Stomach (tissue), 19 donors: ENCODE measurements around the gene CCDC28B. TPM values are rescaled to one million over a fixed set of nuclear protein-coding genes. Genes with fewer than 3 reads are reported as not detected.
A peak's percentile ranks its signal among the peaks of the same experiment; 100 is the strongest.

Experiments
- DNase-seq, 2 donors: peaks; one replicate each; pipeline versions ENCODE4 v3.0.0 to v3.0.0-alpha.2; 2013 to 2019
- H3K27ac ChIP-seq, 5 donors: fragments of 200-600 bp in 4 of 5; sonication (generic) in 4 of 5; one replicate each; pipeline ENCODE4 v1.5.1; 2013 to 2019; ENCODE audit warnings: mild to moderate bottlenecking in 1 of 5, moderate library complexity in 1 of 5
- H3K27me3 ChIP-seq, 3 donors: fragments of 200-600 bp; sonication (generic); one replicate each; pipeline ENCODE4 v1.5.1; 2017 to 2019; ENCODE audit warnings: mixed run types in 1 of 3
- H3K36me3 ChIP-seq, 4 donors: fragments of 200-600 bp; sonication (generic); 1 replicate in 3 of 4; 2 replicates in 1 of 4; pipeline ENCODE4 v1.5.1; 2016 to 2019
- H3K4me1 ChIP-seq, 4 donors: fragments of 200-600 bp; sonication (generic); one replicate each; pipeline ENCODE4 v1.5.1; 2016 to 2019
- H3K4me3 ChIP-seq, 4 donors: fragments of 200-600 bp; sonication (generic) in 3 of 4; one replicate each; pipeline ENCODE4 v1.5.1; 2016 to 2019; ENCODE audit warnings: mild to moderate bottlenecking in 1 of 4
- H3K9me3 ChIP-seq, 4 donors: fragments of 200-600 bp; sonication (generic); one replicate each; pipeline ENCODE4 v1.5.1; 2016 to 2019
- CTCF ChIP-seq, 7 experiments: fragments of 450-650 bp in 4 of 7; fragments of 200-600 bp in 3 of 7; sonication (generic) in 3 of 7; IDR thresholded peaks; one replicate each; pipeline ENCODE4 v1.5.1; 2016 to 2019; ENCODE audit warnings: antibody characterized with exemption in 7 of 7, control low read depth in 2 of 7, mild to moderate bottlenecking in 1 of 7
- EP300 ChIP-seq: sonication (generic); formaldehyde crosslinking; IDR thresholded peaks from one replicate; pipeline ENCODE4 v1.6.1; 2017; ENCODE audit warnings: antibody characterized with exemption
- POLR2A ChIP-seq, 4 donors: fragments of 450-650 bp; IDR thresholded peaks; one replicate each; pipeline ENCODE4 v1.6.1; 2016; ENCODE audit warnings: antibody characterized with exemption in 4 of 4, control low read depth in 2 of 4, mild to moderate bottlenecking in 1 of 4, moderate library complexity in 1 of 4
- POLR2AphosphoS5 ChIP-seq, 3 donors: sonication (generic); formaldehyde crosslinking; IDR thresholded peaks; one replicate each; pipeline ENCODE4 v1.6.1; 2016; ENCODE audit warnings: antibody characterized with exemption in 3 of 3
- WGBS, 5 donors: extraction: QIAGEN DNeasy Blood & Tissue Kit in 3 of 5; methylation state at CpG; one replicate each; pipeline versions ENCODE4 v1.1.5 to v1.1.7; 2013 to 2018; 5-methylcytosine and 5-hydroxymethylcytosine counted together
- intact Hi-C: fragments of 100-400 bp; cut with DNase I; formaldehyde crosslinking; loops from one replicate; pipeline ENCODE4 v1.15.1; 2023; ENCODE audit warnings: low total_unique reads
- long read RNA-seq, 10 donors: transcript quantifications; one replicate each; lab custom pipeline, GENCODE V29; 2026
- polyA plus RNA-seq, 3 donors: library from polyadenylated mRNA; stranded (reverse); fragments of 200-250 nt; gene quantifications; one replicate each; pipeline ENCODE4 v1.2.3, GENCODE V29; 2013
- total RNA-seq, 5 donors: library from RNA; depleted of rRNA; stranded (reverse); fragments of >200 nt; gene quantifications; one replicate each; pipeline versions ENCODE4 v1.1.0 to v1.2.3, GENCODE V29; 2014 to 2016
- donor health status: healthy with polysubstance abuse.
- donor health status: Bipolar disorder and iron deficiency.
- donor health status: healthy.

CCDC28B gene
- total RNA-seq (10 to 100 TPM in 1 of 5 donors, 1 to 10 TPM in 1, under 1 TPM in 1, not detected in 2; 0.45 to 27.8 (median 5.3) TPM), polyA plus RNA-seq (10 to 100 TPM in 2 of 3 donors, 1 to 10 TPM in 1; 8.7 to 11.8 (median 10.7) TPM)
- long read RNA-seq, donor 1, partial matches to known transcripts = 0 of 3 reads
- long read RNA-seq, donor 1, other reads (novel, unspliced or antisense) = 0 of 3 reads
- long read RNA-seq, donor 2, transcript CCDC28B-201 (6 exons, 1,089 nt) = major isoform, 10 of 10 reads
- long read RNA-seq, donor 2, partial matches to known transcripts = 0 of 10 reads
- long read RNA-seq, donor 2, other reads (novel, unspliced or antisense) = 0 of 10 reads
- long read RNA-seq, donor 3, partial matches to known transcripts = 0 of 4 reads
- long read RNA-seq, donor 3, other reads (novel, unspliced or antisense) = 0 of 4 reads
- long read RNA-seq, donor 4 = 0 reads
- long read RNA-seq, donor 5, transcript CCDC28B-201 (6 exons, 1,089 nt) = major isoform, 6 of 6 reads
- long read RNA-seq, donor 5, partial matches to known transcripts = 0 of 6 reads
- long read RNA-seq, donor 5, other reads (novel, unspliced or antisense) = 0 of 6 reads
- long read RNA-seq, donor 6 = 0 reads
- long read RNA-seq, donor 7, transcript CCDC28B-201 (6 exons, 1,089 nt) = major isoform, 13 of 18 reads
- long read RNA-seq, donor 7, partial matches to known transcripts = 5 of 18 reads
- long read RNA-seq, donor 7, other reads (novel, unspliced or antisense) = 0 of 18 reads
- long read RNA-seq, donor 8, partial matches to known transcripts = 5 of 9 reads
- long read RNA-seq, donor 8, other reads (novel, unspliced or antisense) = 0 of 9 reads
- long read RNA-seq, donor 9, partial matches to known transcripts = 0 of 3 reads
- long read RNA-seq, donor 9, other reads (novel, unspliced or antisense) = 0 of 3 reads
- long read RNA-seq, donor 10, partial matches to known transcripts = 0 of 2 reads
- long read RNA-seq, donor 10, other reads (novel, unspliced or antisense) = 0 of 2 reads

- Histone ChIP-seq H3K36me3 (peaks cover 12 to 34% (median 30%) of the 10 kb centered on the region in 4 donors), H3K9me3 (no peaks in the 10 kb centered on the region), H3K4me1 (peaks cover 30 to 54% (median 43%) of the 10 kb centered on the region in 4 donors), H3K27ac (peak within 1 kb of the TSS; percentile 58 to 89 (median 84)), H3K27me3 (no peaks in the 10 kb centered on the region), H3K4me3 (peak within 1 kb of the TSS; percentile 57 to 71 (median 68))
- peak in 1 of 3 donors; percentile 18 for TF ChIP-seq POLR2AphosphoS5 (IDR thresholded peaks at IDR 0.05)
- TF ChIP-seq CTCF (IDR thresholded peaks at IDR 0.05) = no peak
- WGBS, 5 donors = 0 to 1% (median 1%) methylated on average over 25 to 34 of the region's 34 CpGs
- intact Hi-C loops = no loop called here
- DNase-seq = peak; percentile 45 to 90
Measured at GRCh38 chr1:32200226-32201010, at the start of gene CCDC28B. TSS of gene CCDC28B (plus strand) at chr1:32200595. CDS start at chr1:32201936, 1,341 bp downstream.

GRCh38 chr1:32150847-32151246 lies 49.5 kb upstream of the CCDC28B start:
- WGBS, 5 donors = 90 to 94% (median 93%) methylated on average over 9 of the region's 9 CpGs
- no peak for DNase-seq
- no peak for TF ChIP-seq POLR2A (IDR thresholded peaks at IDR 0.05)
- TF ChIP-seq CTCF (IDR thresholded peaks at IDR 0.05) = no peak
- no peak for TF ChIP-seq POLR2AphosphoS5 (IDR thresholded peaks at IDR 0.05)
- no peak for TF ChIP-seq EP300
- H3K36me3 ChIP-seq = peaks cover 5 to 33% (median 18%) of the 10 kb centered on the region in 4 donors
- no peak overlapping the region for H3K27ac ChIP-seq
- no peaks in the 10 kb centered on the region for H3K27me3 ChIP-seq
- H3K4me1 ChIP-seq = peaks cover 0 to 26% (median 10%) of the 10 kb centered on the region in 4 donors
- H3K9me3 ChIP-seq = peaks cover 0 to 9% (median 4%) of the 10 kb centered on the region in 4 donors
- no peak overlapping the region for H3K4me3 ChIP-seq
- intact Hi-C loops = no loop called here

GRCh38 chr1:32151319-32151787 lies 49.0 kb upstream of the CCDC28B start:
- 49 to 65% (median 64%) methylated on average over 5 of the region's 5 CpGs for WGBS, 5 donors
- Histone ChIP-seq H3K36me3 (peaks cover 10 to 38% (median 23%) of the 10 kb centered on the region in 4 donors), H3K27me3 (no peaks in the 10 kb centered on the region), H3K4me3 (no peak overlapping the region), H3K9me3 (peaks cover 0 to 9% (median 4%) of the 10 kb centered on the region in 4 donors), H3K27ac (no peak overlapping the region), H3K4me1 (peaks cover 0 to 26% (median 10%) of the 10 kb centered on the region in 4 donors)
- intact Hi-C loops = no loop called here
- TF ChIP-seq EP300 (no peak), POLR2A (IDR thresholded peaks at IDR 0.05) (no peak), CTCF (IDR thresholded peaks at IDR 0.05) (no peak), POLR2AphosphoS5 (IDR thresholded peaks at IDR 0.05) (no peak)
- DNase-seq = peak in 1 of 2 donors; percentile 75
